Measurements from ENCODE around the gene TGFBR3L. TPM values are rescaled to one million over a fixed set of nuclear protein-coding genes. Genes with fewer than 3 reads are reported as not detected.
A peak's percentile ranks its signal among the peaks of the same experiment; 100 is the strongest.

Gene TGFBR3L
- total and polyA plus RNA-seq, 2 of the 4 experiments (the other 2 are of a cell fraction): 0.94 TPM; not detected in 1

GRCh38 chr19:7874076-7874896 lies 40.3 kb upstream of the TGFBR3L start, which contains the start of gene PRR36:
TSS of gene PRR36 (minus strand) at chr19:7874390. CDS start at chr19:7873689, 701 bp downstream.
- ATAC-seq (ENCODE audit: low read depth): no peak
- peaks cover 32% of the 10 kb centered on the region for H3K27me3 ChIP-seq (ENCODE audit: control insufficient read depth, insufficient read depth, low read length)
- ChIA-PET POLR2A (ENCODE audit: unreplicated experiment) (no interaction called here), CTCF (no interaction called here)
- H3K79me1 ChIP-seq (ENCODE audit: low read depth in 1 of 2, low read length in 2 of 2): no peaks in the 10 kb centered on the region
- no peak within 1 kb of the TSS for H4K5ac ChIP-seq (ENCODE audit: low read depth, low read length)
- H3K4me2 ChIP-seq (ENCODE audit: low read depth, low read length): peak within 1 kb of the TSS; percentile 50
- no peak within 1 kb of the TSS for H3K9ac ChIP-seq (ENCODE audit: low read depth, low read length)
- intact Hi-C loops (cut with micrococcal nuclease): no loop called here
- H2BK5ac ChIP-seq (ENCODE audit: low read depth, low read length, poor library complexity, severe bottlenecking): no peak within 1 kb of the TSS
- peaks cover 8% of the 10 kb centered on the region for H4K20me1 ChIP-seq (ENCODE audit: insufficient read depth, low read length)
- H2BK120ac ChIP-seq (ENCODE audit: low read depth, low read length): no peak within 1 kb of the TSS
- no peaks in the 10 kb centered on the region for H3K36me3 ChIP-seq (ENCODE audit: control insufficient read depth, insufficient read depth, low read length)
- peak within 1 kb of the TSS; percentile 17; the same call in 1 of the 2 replicates for H3K4me3 ChIP-seq (ENCODE audit: insufficient read depth, low read depth, low read length)
- H3K14ac ChIP-seq (replicated peaks; ENCODE audit: low read depth, low read length): no peak within 1 kb of the TSS
- in situ Hi-C loops (cut with MboI; ENCODE audit: low sequenced_read_pairs): no loop called here
- no peak within 1 kb of the TSS for H3K4ac ChIP-seq (ENCODE audit: low read depth, low read length)
- H3K9me1 ChIP-seq (ENCODE audit: insufficient read depth, low read length): no peaks in the 10 kb centered on the region
- DNase-seq: no peak
- no peak within 1 kb of the TSS for H3K18ac ChIP-seq (ENCODE audit: low read depth, low read length)
- no peak within 1 kb of the TSS for H3K27ac ChIP-seq (ENCODE audit: insufficient read depth, low read length)
- no peak within 1 kb of the TSS for H3K56ac ChIP-seq (ENCODE audit: extremely low read depth, insufficient read depth, low read length)
- no peak within 1 kb of the TSS for H3K23ac ChIP-seq (ENCODE audit: low read depth, low read length)
- H2AFZ ChIP-seq (replicated peaks; ENCODE audit: low read length, poor library complexity): peak within 1 kb of the TSS; percentile 81
- no peak within 1 kb of the TSS for H2BK20ac ChIP-seq (ENCODE audit: low read depth, low read length)
- H3K9me3 ChIP-seq (ENCODE audit: control insufficient read depth, insufficient read depth, low read length): no peaks in the 10 kb centered on the region
- H2BK15ac ChIP-seq (ENCODE audit: low read depth, low read length): no peak within 1 kb of the TSS
- WGBS, 2 experiments (ENCODE audit: extremely low coverage in 2 of 2, insufficient read length in 1 of 2): 0% methylated on average over 13 of the region's 88 CpGs; no CpG with 5 or more reads in 1 of the 2 experiments
- no peak within 1 kb of the TSS for H4K91ac ChIP-seq (ENCODE audit: insufficient read depth, low read depth, low read length)
- no peak; the same call in 1 of the 2 replicates for TF ChIP-seq MAZ (IDR thresholded peaks at IDR 0.05; ENCODE audit: borderline replicate concordance, low read depth, low read length)
- no peak for TF ChIP-seq NFE2L2 (IDR thresholded peaks at IDR 0.05; ENCODE audit: low read depth, low read length)
- TF ChIP-seq CHD1 (IDR thresholded peaks at IDR 0.05; ENCODE audit: low read depth, low read length): no peak
- no TSS peak for BruUV-seq (replicated peaks)
- dilution Hi-C loops (cut with HindIII; ENCODE audit: low sequenced_read_pairs, unreplicated experiment): no loop called here
- H4K8ac ChIP-seq (ENCODE audit: low read depth in 2 of 2, low read length in 2 of 2): no peak within 1 kb of the TSS
- peak within 1 kb of the TSS; percentile 55 for H2AK9ac ChIP-seq (replicated peaks; ENCODE audit: low read depth, low read length, poor library complexity)
- H3K4me1 ChIP-seq (ENCODE audit: control insufficient read depth, insufficient read depth, low read length): peaks cover 9% of the 10 kb centered on the region; the same call in 1 of the 2 replicates
- no peak within 1 kb of the TSS; the same call in 1 of the 2 replicates for H2AK5ac ChIP-seq (ENCODE audit: low read depth, low read length)

All from IMR-90 (cell line).